ENCODE results near the gene FES. TPM values are rescaled to one million over a fixed set of nuclear protein-coding genes. Genes with fewer than 3 reads are reported as not detected.

FES gene
- 223 TPM for total RNA-seq (2013)
- 100 to 1,000 TPM; 140 to 260 (median 157) TPM for polyA plus RNA-seq
- polyA minus RNA-seq: 238 and 302 TPM in 2 replicates
- total RNA-seq: 13.8 to 152 (median 102) reads per million in 11 experiments

- peak within 1 kb of the TSS; percentile 78 to 88 for H3K27ac ChIP-seq (ENCODE audit: low read depth in 1 of 2, low read length in 2 of 2)
- intact Hi-C loops (cut with micrococcal nuclease): loop anchor here (2.0 to 10.0 kb wide), 2 partner anchors 15 to 169 kb away; partner anchors contain the start of genes BLM (in 1 of the 2) and FURIN (in 1 of the 2)
- under 1% methylated on average over 39 of the region's 58 CpGs for WGBS (ENCODE audit: insufficient coverage)
Observed at GRCh38 chr15:90883976-90884718, at the start of gene FES. FES (plus strand) TSS chr15:90884504; CDS start chr15:90885046, 542 bp downstream.

More at GRCh38 chr15:90883976-90884718, at the start of gene FES:
- Histone ChIP-seq H4K20me1 (ENCODE audit: insufficient read depth, low read length) (peaks cover 72% of the 10 kb centered on the region), H3K9ac (ENCODE audit: insufficient read depth, low read length, poor library complexity, severe bottlenecking) (peak within 1 kb of the TSS; percentile 93), H3K4me3 (replicated peaks in 1 of 3; ENCODE audit: low read depth in 2 of 3, low read length in 3 of 3) (peak within 1 kb of the TSS; percentile 69 to 99 (median 95)), H3K36me3 (replicated peaks in 1 of 2; ENCODE audit: control insufficient read depth in 1 of 2, insufficient read depth in 2 of 2, low read length in 2 of 2) (peaks cover 61 to 69% of the 10 kb centered on the region in 2 donors), H3K9me3 (replicated peaks in 1 of 2; ENCODE audit: control insufficient read depth in 1 of 2, insufficient read depth in 1 of 2, low read length in 2 of 2) (no peaks in the 10 kb centered on the region), H3K27me3 (ENCODE audit: control insufficient read depth in 2 of 2, insufficient read depth in 2 of 2, low read length in 2 of 2) (no peaks in the 10 kb centered on the region), H3K4me1 (ENCODE audit: control insufficient read depth in 1 of 2, insufficient read depth in 2 of 2, low read length in 2 of 2) (peaks cover 31 to 56% of the 10 kb centered on the region in 2 donors), H2AFZ (ENCODE audit: insufficient read depth, low read depth, low read length, poor library complexity, severe bottlenecking) (peak within 1 kb of the TSS; percentile 79), H3K4me2 (replicated peaks; ENCODE audit: extremely low read depth, low read length, poor library complexity, severe bottlenecking) (peak within 1 kb of the TSS; percentile 96), H3K79me2 (ENCODE audit: insufficient read depth, low read length) (peaks cover 74% of the 10 kb centered on the region)
- peaks cover 46 to 66% of the 10 kb centered on the region in 2 donors for H3K36me3 Mint-ChIP-seq
- peak within 1 kb of the TSS; percentile 81 to 96 (median 94) for H3K27ac Mint-ChIP-seq
- TF ChIP-seq CTCF (IDR thresholded peaks at IDR 0.05): no peak
- peaks cover 42% of the 10 kb centered on the region for H3K4me1 Mint-ChIP-seq
- DNase-seq: peak; percentile 73 to 83 (median 75)
- peaks cover 0 to 1% (median 0%) of the 10 kb centered on the region in 3 donors for H3K27me3 Mint-ChIP-seq (ENCODE audit: low read depth in 3 of 3)
- peak within 1 kb of the TSS; percentile 93 to 98 for H3K4me3 Mint-ChIP-seq
- no peaks in the 10 kb centered on the region for H3K9me3 Mint-ChIP-seq
